NT2/D1 (cell line): ENCODE measurements around the gene PARK7.

Source experiments
- YY1 ChIP-seq: IDR thresholded peaks from 2 replicates; pipeline ENCODE4 v1.6.1; 2011; ENCODE audit not compliant: insufficient read length, insufficient read depth
- ZNF274 ChIP-seq: IDR thresholded peaks from 2 replicates; pipeline ENCODE4 v1.6.1; 2011; ENCODE audit warnings: mild to moderate bottlenecking, low read depth, low read length

DNA sequence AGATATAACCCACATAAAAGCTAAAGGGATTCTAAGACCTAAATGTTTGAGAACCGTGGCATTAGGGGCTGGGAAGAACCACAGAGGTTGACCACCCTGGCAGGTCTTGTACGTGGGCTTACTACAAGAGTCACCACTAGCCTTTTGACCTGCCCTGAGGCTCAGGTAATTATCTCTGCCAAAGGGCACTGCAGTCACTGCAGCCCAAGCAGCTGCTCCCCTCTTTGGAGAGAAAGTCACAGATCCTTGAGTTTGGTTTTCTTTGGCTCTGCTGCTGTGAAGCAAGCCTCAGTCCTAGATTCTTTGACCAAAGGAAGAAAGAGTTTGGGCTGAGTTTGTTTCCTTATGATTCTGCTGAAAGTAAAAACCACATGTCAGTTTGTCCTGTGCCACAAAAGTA lies 11.6 kb downstream of the PARK7 start:
- TF ChIP-seq ZNF274, result no peak
- TF ChIP-seq YY1, result no peak
